ENCODE data around the gene AMELX.

DNA sequence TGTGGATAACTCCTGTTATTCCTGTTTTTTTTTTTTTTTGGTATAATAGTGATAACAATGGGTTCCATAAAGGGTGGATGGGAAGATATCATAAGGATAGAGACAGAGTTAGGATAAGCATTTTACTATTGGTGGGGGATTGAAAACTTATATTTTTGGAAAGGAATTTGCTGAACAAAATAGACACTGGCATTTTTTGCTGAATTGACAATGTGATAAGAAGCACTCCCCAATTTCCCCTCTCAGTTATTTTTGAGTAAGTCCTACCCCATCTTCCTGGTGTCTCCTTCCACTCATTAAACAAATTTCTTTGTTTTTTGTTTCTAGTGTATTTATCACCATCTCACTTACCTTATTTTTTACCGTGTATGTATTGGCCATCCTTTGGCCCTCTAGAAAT is 55.8 kb downstream of the AMELX start:
- TF ChIP-seq, protein P1, sequence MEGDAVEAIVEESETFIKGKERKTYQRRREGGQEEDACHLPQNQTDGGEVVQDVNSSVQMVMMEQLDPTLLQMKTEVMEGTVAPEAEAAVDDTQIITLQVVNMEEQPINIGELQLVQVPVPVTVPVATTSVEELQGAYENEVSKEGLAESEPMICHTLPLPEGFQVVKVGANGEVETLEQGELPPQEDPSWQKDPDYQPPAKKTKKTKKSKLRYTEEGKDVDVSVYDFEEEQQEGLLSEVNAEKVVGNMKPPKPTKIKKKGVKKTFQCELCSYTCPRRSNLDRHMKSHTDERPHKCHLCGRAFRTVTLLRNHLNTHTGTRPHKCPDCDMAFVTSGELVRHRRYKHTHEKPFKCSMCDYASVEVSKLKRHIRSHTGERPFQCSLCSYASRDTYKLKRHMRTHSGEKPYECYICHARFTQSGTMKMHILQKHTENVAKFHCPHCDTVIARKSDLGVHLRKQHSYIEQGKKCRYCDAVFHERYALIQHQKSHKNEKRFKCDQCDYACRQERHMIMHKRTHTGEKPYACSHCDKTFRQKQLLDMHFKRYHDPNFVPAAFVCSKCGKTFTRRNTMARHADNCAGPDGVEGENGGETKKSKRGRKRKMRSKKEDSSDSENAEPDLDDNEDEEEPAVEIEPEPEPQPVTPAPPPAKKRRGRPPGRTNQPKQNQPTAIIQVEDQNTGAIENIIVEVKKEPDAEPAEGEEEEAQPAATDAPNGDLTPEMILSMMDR (IDR thresholded peaks at IDR 0.05), result no peak
- TF ChIP-seq POLR2A (IDR thresholded peaks at IDR 0.05), result no peak
